HepG2 (cell line): ENCODE results near the gene ARL16. TPM values are rescaled to one million over a fixed set of nuclear protein-coding genes. Genes with fewer than 3 reads are reported as not detected.

ENCODE experiments used
- ATF7 ChIP-seq, 2 experiments: fragments of 450-650 bp in 1 of 2; sonication (generic) in 1 of 2; formaldehyde crosslinking in 1 of 2; IDR thresholded peaks; 2 replicates each; pipeline versions ENCODE4 v1.4.0 to v1.6.1; 2016 to 2020; ENCODE audit warnings: antibody characterized with exemption in 1 of 2, mild to moderate bottlenecking in 1 of 2, missing genetic modification reagents in 1 of 2
- CEBPB ChIP-seq: IDR thresholded peaks from 2 replicates; pipeline ENCODE4 v1.6.1; 2011; ENCODE audit warnings: low read depth, low read length, improper control_type of control experiment, borderline replicate concordance
- EED ChIP-seq: sonication (generic); formaldehyde crosslinking; IDR thresholded peaks from 2 replicates; pipeline ENCODE4 v1.5.0; 2020; ENCODE audit warnings: mild to moderate bottlenecking, missing genetic modification reagents
- GFI1 ChIP-seq: sonication (generic); formaldehyde crosslinking; IDR thresholded peaks from 2 replicates; pipeline ENCODE4 v1.5.0; 2020; ENCODE audit warnings: missing genetic modification reagents, mild to moderate bottlenecking, borderline replicate concordance
- HNF4A ChIP-seq: sonication (generic); formaldehyde crosslinking; IDR thresholded peaks from 2 replicates; pipeline ENCODE4 v1.4.0; 2020; ENCODE audit warnings: missing genetic modification reagents
- SALL1 ChIP-seq: sonication (generic); formaldehyde crosslinking; IDR thresholded peaks from 2 replicates; pipeline ENCODE4 v1.8.0; 2022; ENCODE audit warnings: mild to moderate bottlenecking, missing genetic modification reagents
- TBX2 ChIP-seq: sonication (generic); formaldehyde crosslinking; IDR thresholded peaks from 2 replicates; pipeline ENCODE4 v1.5.0; 2020; ENCODE audit warnings: missing genetic modification reagents, mild to moderate bottlenecking, borderline replicate concordance
- TRIM24 ChIP-seq: sonication (generic); formaldehyde crosslinking; IDR thresholded peaks from 2 replicates; pipeline ENCODE4 v1.8.0; 2022; ENCODE audit warnings: mild to moderate bottlenecking, missing genetic modification reagents
- YY1 ChIP-seq: IDR thresholded peaks from 2 replicates; pipeline ENCODE4 v1.6.1; 2011; ENCODE audit warnings: low read length, low read depth, moderate library complexity, mild to moderate bottlenecking; ENCODE audit not compliant: insufficient read depth, insufficient replicate concordance
- ZBTB1 ChIP-seq: sonication (generic); formaldehyde crosslinking; IDR thresholded peaks from 2 replicates; pipeline ENCODE4 v1.4.0; 2020; ENCODE audit warnings: missing genetic modification reagents, borderline replicate concordance
- ZFAT ChIP-seq: sonication (generic); formaldehyde crosslinking; conservative IDR thresholded peaks from 2 replicates; pipeline ENCODE4 v1.8.1; 2023; ENCODE audit warnings: missing genetic modification reagents, inconsistent platforms
- ZFP82 ChIP-seq: sonication (generic); formaldehyde crosslinking; IDR thresholded peaks from 2 replicates; pipeline ENCODE4 v1.5.1; 2020; ENCODE audit warnings: mild to moderate bottlenecking, missing genetic modification reagents, borderline replicate concordance
- ZFP90 ChIP-seq: sonication (generic); formaldehyde crosslinking; IDR thresholded peaks from 2 replicates; pipeline ENCODE4 v1.8.0; 2022; ENCODE audit warnings: missing genetic modification reagents, mild to moderate bottlenecking, inconsistent platforms, borderline replicate concordance
- ZNF10 ChIP-seq: sonication (generic); formaldehyde crosslinking; IDR thresholded peaks from 2 replicates; pipeline ENCODE4 v1.4.0; 2020; ENCODE audit warnings: mild to moderate bottlenecking, low read depth, missing genetic modification reagents, borderline replicate concordance
- ZNF317 ChIP-seq: sonication (generic); formaldehyde crosslinking; IDR thresholded peaks from 2 replicates; pipeline ENCODE4 v1.5.0; 2020; ENCODE audit warnings: mild to moderate bottlenecking, missing genetic modification reagents
- ZNF326 ChIP-seq: sonication (generic); formaldehyde crosslinking; IDR thresholded peaks from 2 replicates; pipeline ENCODE4 v1.4.0; 2020; ENCODE audit warnings: missing genetic modification reagents, borderline replicate concordance
- ZNF530 ChIP-seq: sonication (generic); formaldehyde crosslinking; IDR thresholded peaks from 2 replicates; pipeline ENCODE4 v1.5.0; 2020; ENCODE audit warnings: low read depth, mild to moderate bottlenecking, missing genetic modification reagents
- ZNF556 ChIP-seq: sonication (generic); formaldehyde crosslinking; IDR thresholded peaks from 2 replicates; pipeline ENCODE4 v1.4.0; 2020; ENCODE audit warnings: mild to moderate bottlenecking, missing genetic modification reagents, borderline replicate concordance
- ZNF781 ChIP-seq: sonication (generic); formaldehyde crosslinking; IDR thresholded peaks from 2 replicates; pipeline ENCODE4 v1.5.1; 2020; ENCODE audit warnings: borderline replicate concordance, mild to moderate bottlenecking, missing genetic modification reagents; ENCODE audit errors: not compliant biosample characterization
- polyA plus RNA-seq, 8 experiments: library from polyadenylated mRNA; depleted of rRNA in 3 of 8; stranded (reverse) in 7 of 8; unstranded in 1 of 8; fragments of >200 nt; fragmentation: Illumina TruSeq in 4 of 8; extraction: Trizol in 4 of 8; gene quantifications; 2 replicates each; pipeline versions ENCODE4 v1.2.1 to v1.2.3, GENCODE V29; 2011 to 2016; ENCODE audit warnings: low read depth in 4 of 8, missing spikeins in 1 of 8, mixed read lengths in 1 of 8; ENCODE audit not compliant: insufficient read depth in 1 of 8
- total RNA-seq, 5 experiments: library from RNA; depleted of rRNA; stranded (reverse); fragments of >200 nt; fragmentation: Illumina TruSeq; extraction: Trizol; gene quantifications; 2 replicates each; pipeline ENCODE4 v1.2.3, GENCODE V29; 2016; ENCODE audit warnings: low read depth in 1 of 5
- TF ChIP-seq, protein P1 (sequence below): sonication (generic); formaldehyde crosslinking; IDR thresholded peaks from 2 replicates; pipeline ENCODE4 v1.4.0; 2020; ENCODE audit warnings: missing genetic modification reagents
- TF ChIP-seq, protein P2 (sequence below): sonication (generic); formaldehyde crosslinking; IDR thresholded peaks from 2 replicates; pipeline ENCODE4 v1.4.0; 2020; ENCODE audit warnings: missing genetic modification reagents
- TF ChIP-seq, protein P3 (sequence below): sonication (generic); formaldehyde crosslinking; IDR thresholded peaks from 2 replicates; pipeline ENCODE4 v1.4.0; 2020; ENCODE audit warnings: missing genetic modification reagents, borderline replicate concordance

Gene ARL16
- total and polyA plus RNA-seq, 2 of the 13 experiments (the other 11 are each of a cell fraction or from before 2014, with no cell fraction given) = 20.8 to 30.8 TPM

DNA sequence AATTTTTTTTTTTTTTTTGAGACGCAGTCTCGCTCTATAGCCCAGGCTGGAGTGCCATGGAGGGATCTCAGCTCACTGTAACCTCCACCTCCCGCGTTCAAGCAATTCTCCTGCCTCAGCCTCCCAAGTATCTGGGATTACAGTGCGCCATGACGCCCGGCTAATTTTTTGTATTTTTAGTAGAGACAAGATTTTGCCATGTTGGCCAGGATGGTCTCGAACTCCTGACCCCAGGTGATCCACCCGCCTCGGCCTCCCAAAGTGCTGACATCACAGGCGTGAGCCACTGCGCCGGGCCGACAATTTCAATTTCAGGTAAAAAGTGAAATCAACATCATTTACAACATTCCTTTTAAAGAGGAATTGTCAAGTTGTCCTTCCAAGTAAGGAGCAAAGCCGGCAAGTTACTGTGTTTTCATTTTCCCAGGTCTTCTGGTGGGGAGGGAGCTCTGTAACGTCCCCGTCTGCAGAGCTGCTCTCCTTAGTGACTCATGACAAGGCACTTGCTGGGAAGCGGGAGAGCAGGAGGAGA lies 47.6 kb downstream of the ARL16 start (continued):
- no peak for TF ChIP-seq ZNF781 (CRISPR knock-in tag)
- no peak for TF ChIP-seq ZNF317 (CRISPR knock-in tag)
- no peak for TF ChIP-seq TBX2
- no peak for TF ChIP-seq TRIM24 (CRISPR knock-in tag)
- no peak for TF ChIP-seq HNF4A (CRISPR knock-in tag)
- no peak for TF ChIP-seq ZBTB1 (CRISPR knock-in tag)
- no peak for TF ChIP-seq ZFAT (CRISPR knock-in tag)
- TF ChIP-seq ZFP82 = no peak
- no peak for TF ChIP-seq CEBPB
- TF ChIP-seq, protein P1, sequence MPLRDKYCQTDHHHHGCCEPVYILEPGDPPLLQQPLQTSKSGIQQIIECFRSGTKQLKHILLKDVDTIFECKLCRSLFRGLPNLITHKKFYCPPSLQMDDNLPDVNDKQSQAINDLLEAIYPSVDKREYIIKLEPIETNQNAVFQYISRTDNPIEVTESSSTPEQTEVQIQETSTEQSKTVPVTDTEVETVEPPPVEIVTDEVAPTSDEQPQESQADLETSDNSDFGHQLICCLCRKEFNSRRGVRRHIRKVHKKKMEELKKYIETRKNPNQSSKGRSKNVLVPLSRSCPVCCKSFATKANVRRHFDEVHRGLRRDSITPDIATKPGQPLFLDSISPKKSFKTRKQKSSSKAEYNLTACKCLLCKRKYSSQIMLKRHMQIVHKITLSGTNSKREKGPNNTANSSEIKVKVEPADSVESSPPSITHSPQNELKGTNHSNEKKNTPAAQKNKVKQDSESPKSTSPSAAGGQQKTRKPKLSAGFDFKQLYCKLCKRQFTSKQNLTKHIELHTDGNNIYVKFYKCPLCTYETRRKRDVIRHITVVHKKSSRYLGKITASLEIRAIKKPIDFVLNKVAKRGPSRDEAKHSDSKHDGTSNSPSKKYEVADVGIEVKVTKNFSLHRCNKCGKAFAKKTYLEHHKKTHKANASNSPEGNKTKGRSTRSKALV (CRISPR knock-in tag) = no peak
- no peak for TF ChIP-seq ATF7 (IDR thresholded peaks at IDR 0.05)
- TF ChIP-seq ATF7 (CRISPR knock-in tag; IDR thresholded peaks at IDR 0.05) = no peak
- no peak for TF ChIP-seq GFI1 (CRISPR knock-in tag)
- no peak for TF ChIP-seq SALL1 (CRISPR knock-in tag)
- TF ChIP-seq, protein P2, sequence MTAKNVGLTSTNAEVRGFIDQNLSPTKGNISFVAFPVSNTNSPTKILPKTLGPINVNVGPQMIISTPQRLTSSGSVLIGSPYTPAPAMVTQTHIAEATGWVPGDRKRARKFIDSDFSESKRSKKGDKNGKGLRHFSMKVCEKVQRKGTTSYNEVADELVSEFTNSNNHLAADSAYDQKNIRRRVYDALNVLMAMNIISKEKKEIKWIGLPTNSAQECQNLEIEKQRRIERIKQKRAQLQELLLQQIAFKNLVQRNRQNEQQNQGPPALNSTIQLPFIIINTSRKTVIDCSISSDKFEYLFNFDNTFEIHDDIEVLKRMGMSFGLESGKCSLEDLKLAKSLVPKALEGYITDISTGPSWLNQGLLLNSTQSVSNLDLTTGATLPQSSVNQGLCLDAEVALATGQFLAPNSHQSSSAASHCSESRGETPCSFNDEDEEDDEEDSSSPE (CRISPR knock-in tag) = no peak
- no peak for TF ChIP-seq YY1
- no peak for TF ChIP-seq ZFP90 (CRISPR knock-in tag)
- no peak for TF ChIP-seq EED (CRISPR knock-in tag)
- TF ChIP-seq ZNF530 (CRISPR knock-in tag) = no peak
- no peak for TF ChIP-seq ZNF10 (CRISPR knock-in tag)
- TF ChIP-seq, protein P3, sequence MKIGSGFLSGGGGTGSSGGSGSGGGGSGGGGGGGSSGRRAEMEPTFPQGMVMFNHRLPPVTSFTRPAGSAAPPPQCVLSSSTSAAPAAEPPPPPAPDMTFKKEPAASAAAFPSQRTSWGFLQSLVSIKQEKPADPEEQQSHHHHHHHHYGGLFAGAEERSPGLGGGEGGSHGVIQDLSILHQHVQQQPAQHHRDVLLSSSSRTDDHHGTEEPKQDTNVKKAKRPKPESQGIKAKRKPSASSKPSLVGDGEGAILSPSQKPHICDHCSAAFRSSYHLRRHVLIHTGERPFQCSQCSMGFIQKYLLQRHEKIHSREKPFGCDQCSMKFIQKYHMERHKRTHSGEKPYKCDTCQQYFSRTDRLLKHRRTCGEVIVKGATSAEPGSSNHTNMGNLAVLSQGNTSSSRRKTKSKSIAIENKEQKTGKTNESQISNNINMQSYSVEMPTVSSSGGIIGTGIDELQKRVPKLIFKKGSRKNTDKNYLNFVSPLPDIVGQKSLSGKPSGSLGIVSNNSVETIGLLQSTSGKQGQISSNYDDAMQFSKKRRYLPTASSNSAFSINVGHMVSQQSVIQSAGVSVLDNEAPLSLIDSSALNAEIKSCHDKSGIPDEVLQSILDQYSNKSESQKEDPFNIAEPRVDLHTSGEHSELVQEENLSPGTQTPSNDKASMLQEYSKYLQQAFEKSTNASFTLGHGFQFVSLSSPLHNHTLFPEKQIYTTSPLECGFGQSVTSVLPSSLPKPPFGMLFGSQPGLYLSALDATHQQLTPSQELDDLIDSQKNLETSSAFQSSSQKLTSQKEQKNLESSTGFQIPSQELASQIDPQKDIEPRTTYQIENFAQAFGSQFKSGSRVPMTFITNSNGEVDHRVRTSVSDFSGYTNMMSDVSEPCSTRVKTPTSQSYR (CRISPR knock-in tag) = no peak
- no peak for TF ChIP-seq ZNF556 (CRISPR knock-in tag)
- TF ChIP-seq ZNF326 (CRISPR knock-in tag) = no peak
